ENCODE results near the gene ALG1L2.
"Not testable (repeated sequence)": the region's sequence is repeated elsewhere in the genome, so short reads cannot be mapped to it uniquely, and the experiment has no call there.

Gene ALG1L2

DNA sequence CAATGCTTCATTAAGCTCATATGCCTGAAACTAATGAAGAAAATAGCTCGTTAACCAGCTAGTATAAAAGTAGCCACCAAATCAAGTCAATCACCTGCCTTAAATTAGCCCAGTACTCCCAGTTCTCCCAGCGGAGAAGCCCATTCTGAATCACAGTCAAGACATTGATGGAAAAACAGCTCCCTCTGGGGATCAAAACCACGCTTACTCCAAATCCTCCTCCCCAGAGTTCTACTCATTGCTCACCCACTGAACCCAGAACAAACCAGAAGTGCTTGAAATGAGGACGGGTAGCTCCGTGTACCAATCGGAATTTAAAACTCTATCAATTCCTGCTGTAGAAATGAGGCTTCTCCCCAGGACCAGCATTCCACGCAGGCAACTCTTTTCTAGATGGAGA, 54.7 kb downstream of the ALG1L2 start:
- DNase-seq: not testable (repeated sequence)

DNA sequence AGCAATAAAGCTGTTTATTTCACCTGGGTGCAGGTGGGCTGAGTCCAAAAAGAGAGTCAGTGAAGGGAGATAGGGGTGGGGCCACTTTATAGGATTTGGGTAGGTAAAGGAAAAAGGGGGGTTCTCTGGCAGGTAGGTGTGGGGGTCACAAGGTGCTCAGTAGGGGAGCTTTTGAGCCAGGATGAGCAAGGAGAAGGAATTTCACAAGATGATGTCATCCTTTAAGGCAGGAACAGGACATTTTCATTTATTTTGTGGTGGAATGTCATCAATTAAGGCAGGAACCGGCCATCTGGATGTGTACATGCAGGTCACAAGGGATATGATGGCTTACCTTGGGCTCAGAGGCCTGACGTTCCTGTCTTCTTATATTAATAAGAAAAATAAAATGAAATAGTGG, 56.1 kb downstream of the ALG1L2 start:
- DNase-seq: not testable (repeated sequence)

DNA sequence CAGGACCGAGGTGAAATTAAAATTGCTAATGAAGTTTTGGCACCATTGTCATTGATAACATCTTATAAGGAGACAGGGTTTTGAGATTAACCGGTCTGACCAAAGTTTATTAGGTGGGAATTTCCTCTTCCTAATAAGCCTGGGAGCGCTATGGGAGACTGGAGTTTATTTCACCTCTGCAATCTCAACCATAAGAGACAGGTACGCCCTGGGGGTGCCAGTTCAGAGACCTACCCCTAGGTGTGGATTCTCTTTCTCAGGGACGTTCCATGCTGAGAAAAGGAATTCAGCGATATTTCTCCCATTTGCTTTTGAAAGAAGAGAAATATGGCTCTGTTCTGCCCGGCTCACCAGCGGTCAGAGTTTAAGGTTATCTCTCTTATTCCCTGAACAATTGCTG, 57.4 kb downstream of the ALG1L2 start:
- DNase-seq: not testable (repeated sequence)

DNA sequence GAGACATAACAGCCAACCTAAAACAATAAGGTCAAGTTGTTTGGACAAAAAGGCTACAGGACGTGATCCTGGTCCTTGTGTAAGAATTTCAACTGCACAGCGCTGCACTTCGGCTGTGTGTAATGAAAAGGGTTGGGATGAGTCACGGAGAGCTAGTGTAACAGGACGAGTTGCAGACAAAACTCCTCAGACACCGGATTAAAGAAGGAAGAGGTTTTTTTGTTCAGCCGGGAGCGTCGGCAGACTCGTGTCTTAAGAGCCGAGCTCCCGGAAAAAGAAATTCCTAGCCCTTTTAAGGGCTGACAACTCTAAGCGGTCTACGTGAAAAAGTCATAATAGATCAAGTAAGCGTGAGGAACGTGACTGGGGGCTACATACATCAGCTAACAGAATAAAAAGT, 59.1 kb downstream of the ALG1L2 start:
- not testable (repeated sequence) for DNase-seq

DNA sequence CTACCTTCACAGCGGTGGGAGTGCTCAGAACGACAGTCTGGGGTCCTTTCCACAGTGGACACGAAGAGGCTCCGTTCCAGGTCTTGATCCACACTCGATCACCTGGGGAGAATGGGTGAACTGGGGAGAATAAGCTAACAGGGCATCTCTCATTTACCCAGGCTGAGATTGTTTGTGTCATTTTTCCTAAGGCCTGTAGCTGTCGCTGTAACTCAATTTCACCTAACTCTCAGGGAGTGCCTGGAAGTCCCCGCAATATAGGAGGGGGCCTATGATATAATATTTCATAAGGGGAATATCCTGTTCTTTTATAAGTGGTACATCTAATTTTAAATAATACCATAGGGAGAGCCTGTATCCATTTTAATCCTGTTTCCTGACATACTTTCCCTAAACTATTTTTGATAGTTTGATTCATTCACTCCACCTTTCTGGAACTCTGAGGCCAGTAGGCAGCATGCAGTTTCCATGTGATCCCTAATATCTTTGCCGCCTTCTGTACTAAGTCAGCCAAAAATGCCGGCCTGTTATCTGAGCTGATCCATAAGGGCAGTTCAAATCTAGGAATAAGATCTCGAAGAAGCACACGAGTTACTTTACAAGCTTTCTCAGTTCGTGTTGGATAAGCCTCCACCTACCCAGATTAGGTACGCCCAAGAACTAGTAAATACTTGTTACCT, 62.2 kb downstream of the ALG1L2 start:
- not testable (repeated sequence) for DNase-seq

DNA sequence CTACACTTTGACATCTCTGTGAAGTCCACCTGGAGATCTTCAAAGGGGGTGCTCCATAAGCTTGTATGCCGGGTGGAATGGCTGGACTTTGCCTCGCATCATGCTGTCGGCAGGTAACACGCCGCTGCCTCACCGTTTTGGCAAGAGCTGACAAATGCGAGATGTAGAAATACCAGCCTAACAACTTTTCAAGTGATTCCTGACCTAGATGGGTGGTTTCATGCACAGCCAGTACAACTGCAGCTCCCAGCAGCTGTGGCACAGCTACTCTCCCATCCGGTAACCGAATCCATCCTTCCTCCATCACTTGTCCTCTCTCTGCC, 62.7 kb downstream of the ALG1L2 start:
- DNase-seq: not testable (repeated sequence)

GRCh38 chr3:130145456-130145855, 63.8 kb downstream of the ALG1L2 start:
- not testable (repeated sequence) for DNase-seq

- DNase-seq: not testable (repeated sequence)
Observed at GRCh38 chr3:130146465-130146864, 64.8 kb downstream of the ALG1L2 start.
